WI38 (cell line): ENCODE data around the gene PLA2R1.
A peak's percentile ranks its signal among the peaks of the same experiment; 100 is the strongest.
"Not testable (repeated sequence)": the region's sequence is repeated elsewhere in the genome, so short reads cannot be mapped to it uniquely, and the experiment has no call there.

Source experiments
- H3K4me3 ChIP-seq: 2 replicates; pipeline ENCODE4 v1.5.1; 2011; ENCODE audit warnings: low read depth, mild to moderate bottlenecking, control low read depth, low read length
- CTCF ChIP-seq: IDR thresholded peaks from 2 replicates; pipeline ENCODE4 v1.5.1; 2012; ENCODE audit warnings: low read depth, mild to moderate bottlenecking, control low read depth, low read length

PLA2R1 gene

GRCh38 chr2:159968279-159968900 lies 94.0 kb downstream of the PLA2R1 start:
- 0 out of 2 replicates have a peak, but pooled peaks have one; percentile 10 for TF ChIP-seq CTCF
- H3K4me3 ChIP-seq: no peak overlapping the region

GRCh38 chr2:159963700-159964099 lies 98.7 kb downstream of the PLA2R1 start:
- H3K4me3 ChIP-seq: no peak overlapping the region
- no peak for TF ChIP-seq CTCF

GRCh38 chr2:159962513-159962912 lies 99.9 kb downstream of the PLA2R1 start:
- not testable (repeated sequence) for H3K4me3 ChIP-seq

GRCh38 chr2:159961451-159961850 lies 101.0 kb downstream of the PLA2R1 start:
- no peak for TF ChIP-seq CTCF
- H3K4me3 ChIP-seq: no peak overlapping the region

- no peak for TF ChIP-seq CTCF
- H3K4me3 ChIP-seq: no peak overlapping the region
These were observed 101.4 kb downstream of the PLA2R1 start for GRCh38 chr2:159961037-159961436.

GRCh38 chr2:159960414-159960813 lies 102.0 kb downstream of the PLA2R1 start:
- no peak overlapping the region for H3K4me3 ChIP-seq
- TF ChIP-seq CTCF: no peak

- no peak overlapping the region for H3K4me3 ChIP-seq
- TF ChIP-seq CTCF: no peak
These were observed 103.3 kb downstream of the PLA2R1 start for GRCh38 chr2:159959136-159959535.
